H1 (cell line): ENCODE data around the gene ATP6V0E2. TPM values are rescaled to one million over a fixed set of nuclear protein-coding genes. Genes with fewer than 3 reads are reported as not detected.

Experiments used
- BRCA1 ChIP-seq: IDR thresholded peaks from 2 replicates; pipeline ENCODE4 v1.6.1; 2012; ENCODE audit warnings: low read depth, low read length, improper control_type of control experiment
- KDM1A ChIP-seq: fragments of 200-600, 300-600 bp; sonication (generic); IDR thresholded peaks from 2 replicates; pipeline ENCODE4 v1.7.1; 2016; ENCODE audit warnings: mild to moderate bottlenecking, low read length, borderline replicate concordance
- RNF2 ChIP-seq: fragments of 200-900, 300-1000 bp; sonication (generic); IDR thresholded peaks from 2 replicates; pipeline ENCODE4 v1.7.1; 2016; ENCODE audit warnings: borderline replicate concordance, low read depth, mild to moderate bottlenecking, antibody characterized with exemption, low read length; ENCODE audit not compliant: poor library complexity, severe bottlenecking; ENCODE audit errors: missing control alignments
- YY1 ChIP-seq: IDR thresholded peaks from 2 replicates; pipeline ENCODE4 v1.6.1; 2011; ENCODE audit warnings: low read depth, mild to moderate bottlenecking, low read length
- polyA plus RNA-seq, 7 experiments: library from polyadenylated mRNA; depleted of rRNA in 3 of 7; stranded (reverse) in 5 of 7; unstranded in 2 of 7; fragments of >200 nt in 5 of 7; fragments of 200-250 nt in 2 of 7; gene quantifications; 1 replicate in 5 of 7; 2 replicates in 1 of 7; 4 replicates in 1 of 7; pipeline versions ENCODE4 v1.2.1 to v1.2.3, GENCODE V29; 2011 to 2013; ENCODE audit warnings: missing spikeins in 2 of 7, mixed read lengths in 2 of 7
- total RNA-seq: library from RNA; stranded (reverse); fragmentation: NEBNext Ultra II Directional; extraction: Animal tissue kit (Norgen Biotek cat#: 25700); gene quantifications from 2 replicates; pipeline ENCODE4 v1.2.1, GENCODE V29; 2021
- TF ChIP-seq, protein P1 (sequence below): IDR thresholded peaks from 2 replicates; pipeline ENCODE4 v1.6.1; 2012; ENCODE audit warnings: inconsistent platforms

ATP6V0E2 gene
- total and polyA plus RNA-seq, 2 of the 8 experiments (the other 6 are each of a cell fraction or from before 2014, with no cell fraction given): 26.1 to 47.9 TPM

DNA sequence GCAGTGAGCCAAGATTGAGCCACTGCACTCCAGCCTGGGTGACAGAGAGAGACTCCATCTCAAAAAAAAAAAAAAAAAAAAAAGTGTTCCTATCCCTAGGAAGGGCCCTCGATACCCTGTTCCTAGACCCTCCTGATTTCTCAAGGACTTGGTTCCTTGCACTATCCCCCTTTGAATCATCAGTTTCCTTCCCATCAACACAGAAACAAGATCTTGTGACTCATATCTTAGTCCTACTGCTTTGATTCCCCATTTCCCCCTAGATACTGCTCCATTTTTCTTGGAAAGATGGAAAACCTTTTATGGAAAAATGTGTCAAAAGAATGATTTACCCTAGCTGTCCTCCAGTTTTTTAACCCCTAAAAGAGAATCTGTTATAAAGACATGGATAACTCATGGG is 37.3 kb upstream of the ATP6V0E2 start (continued):
- TF ChIP-seq RNF2: no peak
- TF ChIP-seq KDM1A: no peak
- no peak for TF ChIP-seq BRCA1
- TF ChIP-seq, protein P1, sequence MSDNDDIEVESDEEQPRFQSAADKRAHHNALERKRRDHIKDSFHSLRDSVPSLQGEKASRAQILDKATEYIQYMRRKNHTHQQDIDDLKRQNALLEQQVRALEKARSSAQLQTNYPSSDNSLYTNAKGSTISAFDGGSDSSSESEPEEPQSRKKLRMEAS: no peak
- no peak for TF ChIP-seq YY1
